ENCODE data around the gene INSYN2B. TPM values are rescaled to one million over a fixed set of nuclear protein-coding genes. Genes with fewer than 3 reads are reported as not detected.

Gene INSYN2B
- total RNA-seq, 3 donors from 2014 or later: 0.16 TPM; not detected in 2

GRCh38 chr5:169886033-169886432 lies 94.3 kb downstream of the INSYN2B start:
- no peak for ATAC-seq
- TF ChIP-seq CTCF (IDR thresholded peaks at IDR 0.05): no peak
- intact Hi-C loops (cut with DNase I, micrococcal nuclease): no loop called here
- Histone ChIP-seq H3K9me3 (no peaks in the 10 kb centered on the region), H3K36me3 (ENCODE audit: low read depth) (no peaks in the 10 kb centered on the region), H3K4me1 (ENCODE audit: low read depth) (no peaks in the 10 kb centered on the region), H3K4me3 (no peak overlapping the region)
- no peak for DNase-seq

DNA sequence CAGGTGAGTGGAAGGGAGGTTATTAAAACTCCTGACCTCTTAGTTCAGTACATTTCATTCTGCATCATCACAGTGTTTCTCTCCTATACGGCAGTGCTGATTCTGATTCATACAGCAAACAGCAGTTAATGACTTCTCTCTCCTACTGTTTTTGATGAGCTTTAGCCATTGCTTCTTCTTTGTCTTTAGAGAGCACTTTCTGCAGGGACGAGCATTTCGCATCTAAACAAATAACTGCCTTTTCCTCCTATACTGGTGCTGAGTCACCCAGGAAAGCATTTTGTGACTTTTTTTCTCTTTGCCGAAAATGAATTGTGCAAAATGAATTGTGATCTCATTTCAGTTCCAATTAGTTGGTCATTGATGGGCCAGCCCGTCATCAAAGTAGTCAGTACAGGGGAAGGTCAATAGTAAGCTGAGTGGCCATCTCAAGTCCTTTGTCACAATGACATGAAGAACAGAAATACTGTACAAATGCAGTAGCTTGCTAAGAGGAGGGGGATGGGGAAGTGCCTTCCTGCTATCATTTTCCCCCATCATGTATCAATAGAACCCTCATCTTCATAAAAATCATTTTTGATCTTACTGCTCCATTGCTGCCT lies 98.5 kb downstream of the INSYN2B start:
- intact Hi-C loops (cut with DNase I, micrococcal nuclease): no loop called here
- H3K9me3 ChIP-seq: no peaks in the 10 kb centered on the region
- DNase-seq: no peak
- no peaks in the 10 kb centered on the region for H3K36me3 ChIP-seq (ENCODE audit: low read depth)
- no peak for TF ChIP-seq CTCF (IDR thresholded peaks at IDR 0.05)
- H3K4me3 ChIP-seq: no peak overlapping the region
- ATAC-seq: no peak
- H3K4me1 ChIP-seq (ENCODE audit: low read depth): no peaks in the 10 kb centered on the region

- no peak for DNase-seq
- no peak for ATAC-seq
- H3K4me1 ChIP-seq (ENCODE audit: low read depth): no peaks in the 10 kb centered on the region
- H3K36me3 ChIP-seq (ENCODE audit: low read depth): no peaks in the 10 kb centered on the region
- H3K9me3 ChIP-seq: no peaks in the 10 kb centered on the region
- H3K4me3 ChIP-seq: no peak overlapping the region
- no peak for TF ChIP-seq CTCF (IDR thresholded peaks at IDR 0.05)
- intact Hi-C loops (cut with DNase I, micrococcal nuclease): no loop called here
Measured at GRCh38 chr5:169880785-169881184, 99.5 kb downstream of the INSYN2B start.

- no peak for ATAC-seq
- no peak for TF ChIP-seq CTCF (IDR thresholded peaks at IDR 0.05)
- intact Hi-C loops (cut with DNase I, micrococcal nuclease): no loop called here
Measured at GRCh38 chr5:169880012-169880663, 100.2 kb downstream of the INSYN2B start.

GRCh38 chr5:169876386-169876785 lies 103.9 kb downstream of the INSYN2B start:
- H3K4me1 ChIP-seq (ENCODE audit: low read depth): no peaks in the 10 kb centered on the region
- no peak for TF ChIP-seq CTCF (IDR thresholded peaks at IDR 0.05)
- no peaks in the 10 kb centered on the region for H3K9me3 ChIP-seq
- ATAC-seq (no peak), DNase-seq (no peak)
- H3K4me3 ChIP-seq: no peak overlapping the region
- intact Hi-C loops (cut with DNase I, micrococcal nuclease): no loop called here
- H3K36me3 ChIP-seq (ENCODE audit: low read depth): no peaks in the 10 kb centered on the region

More at GRCh38 chr5:169880012-169880663, 100.2 kb downstream of the INSYN2B start:
- Histone ChIP-seq H3K4me1 (ENCODE audit: low read depth) (no peaks in the 10 kb centered on the region), H3K4me3 (no peak overlapping the region), H3K9me3 (no peaks in the 10 kb centered on the region), H3K36me3 (ENCODE audit: low read depth) (no peaks in the 10 kb centered on the region)
- DNase-seq: no peak

Measured in mucosa of descending colon (tissue), 3 donors.